ENCODE data around the gene TMEM221. TPM values are rescaled to one million over a fixed set of nuclear protein-coding genes. Genes with fewer than 3 reads are reported as not detected.

Gene TMEM221
- total RNA-seq, 3 donors from 2014 or later = 0.34 to 0.51 TPM; not detected in 1

DNA sequence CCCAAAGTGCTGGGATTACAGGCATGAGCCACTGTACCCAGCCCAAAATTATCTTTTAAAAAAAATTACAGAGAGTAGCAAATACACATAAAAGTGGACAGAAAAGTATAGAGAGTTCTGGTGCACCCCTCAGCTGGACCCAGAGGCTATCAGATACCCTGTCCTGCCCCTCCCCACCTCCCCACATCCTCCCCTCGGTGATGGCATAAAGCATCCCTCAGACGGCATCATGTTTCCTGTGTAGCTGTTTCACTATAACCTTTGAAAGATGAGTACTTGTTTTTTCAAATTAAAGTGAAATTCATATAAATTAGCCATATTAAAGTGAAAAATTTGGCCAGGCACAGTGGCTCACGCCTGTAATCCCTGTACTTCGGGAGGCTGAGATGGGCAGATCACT, 41.9 kb upstream of the TMEM221 start:
- intact Hi-C loops (cut with DNase I, micrococcal nuclease) = no loop called here
- Histone ChIP-seq H3K9me3 (no peaks in the 10 kb centered on the region), H3K4me3 (no peak overlapping the region), H3K36me3 (ENCODE audit: low read depth) (no peaks in the 10 kb centered on the region), H3K4me1 (ENCODE audit: low read depth) (peaks cover 11% of the 10 kb centered on the region)
- no peak for ATAC-seq
- DNase-seq = no peak
- TF ChIP-seq, protein P1, sequence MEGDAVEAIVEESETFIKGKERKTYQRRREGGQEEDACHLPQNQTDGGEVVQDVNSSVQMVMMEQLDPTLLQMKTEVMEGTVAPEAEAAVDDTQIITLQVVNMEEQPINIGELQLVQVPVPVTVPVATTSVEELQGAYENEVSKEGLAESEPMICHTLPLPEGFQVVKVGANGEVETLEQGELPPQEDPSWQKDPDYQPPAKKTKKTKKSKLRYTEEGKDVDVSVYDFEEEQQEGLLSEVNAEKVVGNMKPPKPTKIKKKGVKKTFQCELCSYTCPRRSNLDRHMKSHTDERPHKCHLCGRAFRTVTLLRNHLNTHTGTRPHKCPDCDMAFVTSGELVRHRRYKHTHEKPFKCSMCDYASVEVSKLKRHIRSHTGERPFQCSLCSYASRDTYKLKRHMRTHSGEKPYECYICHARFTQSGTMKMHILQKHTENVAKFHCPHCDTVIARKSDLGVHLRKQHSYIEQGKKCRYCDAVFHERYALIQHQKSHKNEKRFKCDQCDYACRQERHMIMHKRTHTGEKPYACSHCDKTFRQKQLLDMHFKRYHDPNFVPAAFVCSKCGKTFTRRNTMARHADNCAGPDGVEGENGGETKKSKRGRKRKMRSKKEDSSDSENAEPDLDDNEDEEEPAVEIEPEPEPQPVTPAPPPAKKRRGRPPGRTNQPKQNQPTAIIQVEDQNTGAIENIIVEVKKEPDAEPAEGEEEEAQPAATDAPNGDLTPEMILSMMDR (IDR thresholded peaks at IDR 0.05) = no peak

DNA sequence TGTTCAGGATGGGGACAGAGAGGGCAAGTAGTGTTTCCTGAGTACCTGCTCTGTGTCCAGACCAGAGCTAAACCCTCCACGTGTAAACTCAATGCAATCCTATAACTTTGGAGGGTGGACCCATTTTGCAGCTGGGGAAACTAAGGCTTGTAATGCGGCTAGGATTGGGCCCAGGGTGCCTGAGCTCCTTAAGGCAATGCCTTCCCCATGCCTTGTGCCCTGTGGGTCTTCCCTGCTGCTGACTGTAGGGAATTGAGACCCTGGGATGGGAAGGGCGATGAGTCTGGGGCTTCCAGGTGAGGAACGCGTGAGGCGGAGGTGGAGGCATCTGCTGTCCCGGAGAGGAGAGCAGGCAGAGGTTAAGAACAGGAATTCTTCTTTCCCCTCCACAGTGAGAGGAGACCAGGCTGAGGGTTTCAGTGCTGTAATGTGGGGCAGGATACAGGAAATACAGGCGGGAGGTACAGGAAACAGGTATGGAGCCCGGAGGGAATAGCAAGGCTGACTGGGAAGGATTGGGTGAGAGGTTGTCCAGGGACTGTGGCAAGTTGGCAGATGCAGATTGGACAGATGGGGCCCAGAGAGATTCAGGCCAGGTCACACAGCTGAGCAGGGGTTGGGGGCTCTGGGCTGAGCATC, 41.0 kb upstream of the TMEM221 start:
- intact Hi-C loops (cut with DNase I, micrococcal nuclease) = no loop called here
- no peaks in the 10 kb centered on the region for H3K36me3 ChIP-seq (ENCODE audit: low read depth)
- no peaks in the 10 kb centered on the region for H3K9me3 ChIP-seq
- no peak for DNase-seq
- TF ChIP-seq, protein P1 (IDR thresholded peaks at IDR 0.05) = no peak
- no peak for ATAC-seq
- peaks cover 11% of the 10 kb centered on the region for H3K4me1 ChIP-seq (ENCODE audit: low read depth)
- H3K4me3 ChIP-seq = no peak overlapping the region

DNA sequence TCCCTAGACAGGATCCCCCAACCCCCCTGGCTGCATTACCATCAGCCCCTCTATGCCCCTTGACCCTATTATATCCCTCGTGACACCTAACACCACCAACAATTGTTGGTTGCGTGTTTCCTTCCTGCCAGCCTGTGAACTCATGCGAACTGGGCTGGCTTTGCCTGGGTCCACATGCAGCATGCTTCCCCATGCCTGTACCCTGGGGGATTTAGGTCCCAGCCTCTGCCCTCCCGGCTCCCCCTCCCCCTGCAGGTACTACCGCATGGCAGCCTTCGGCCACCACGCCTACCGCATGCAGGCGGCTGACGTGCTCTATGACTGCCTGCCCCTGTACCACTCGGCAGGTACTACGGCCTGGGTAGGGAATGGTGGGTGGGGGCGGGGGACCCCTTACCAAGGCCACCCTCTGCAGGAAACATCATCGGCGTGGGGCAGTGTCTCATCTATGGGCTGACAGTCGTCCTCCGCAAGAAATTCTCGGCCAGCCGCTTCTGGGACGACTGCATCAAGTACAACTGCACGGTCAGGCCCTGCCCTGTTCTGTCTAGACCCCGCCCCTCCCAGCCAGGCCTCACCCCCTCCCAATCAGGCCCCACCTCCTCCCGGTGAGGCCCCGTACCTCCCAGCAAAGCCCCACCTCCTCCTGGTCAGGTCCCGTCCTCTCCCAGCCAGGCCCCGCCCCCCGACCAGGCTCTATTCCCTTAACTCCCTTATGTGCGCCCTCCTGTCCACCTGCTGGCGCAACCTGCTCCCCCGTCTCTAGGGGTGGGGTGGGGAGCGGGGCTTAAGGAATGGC, 40.3 kb upstream of the TMEM221 start:
- H3K9me3 ChIP-seq = no peaks in the 10 kb centered on the region
- no peak overlapping the region for H3K4me3 ChIP-seq
- ATAC-seq (peak; percentile 100), DNase-seq (peak; percentile 93 to 94 (median 94))
- TF ChIP-seq, protein P1 (IDR thresholded peaks at IDR 0.05) = no peak
- no peaks in the 10 kb centered on the region for H3K36me3 ChIP-seq (ENCODE audit: low read depth)
- peaks cover 11% of the 10 kb centered on the region for H3K4me1 ChIP-seq (ENCODE audit: low read depth)
- intact Hi-C loops (cut with DNase I, micrococcal nuclease) = no loop called here

DNA sequence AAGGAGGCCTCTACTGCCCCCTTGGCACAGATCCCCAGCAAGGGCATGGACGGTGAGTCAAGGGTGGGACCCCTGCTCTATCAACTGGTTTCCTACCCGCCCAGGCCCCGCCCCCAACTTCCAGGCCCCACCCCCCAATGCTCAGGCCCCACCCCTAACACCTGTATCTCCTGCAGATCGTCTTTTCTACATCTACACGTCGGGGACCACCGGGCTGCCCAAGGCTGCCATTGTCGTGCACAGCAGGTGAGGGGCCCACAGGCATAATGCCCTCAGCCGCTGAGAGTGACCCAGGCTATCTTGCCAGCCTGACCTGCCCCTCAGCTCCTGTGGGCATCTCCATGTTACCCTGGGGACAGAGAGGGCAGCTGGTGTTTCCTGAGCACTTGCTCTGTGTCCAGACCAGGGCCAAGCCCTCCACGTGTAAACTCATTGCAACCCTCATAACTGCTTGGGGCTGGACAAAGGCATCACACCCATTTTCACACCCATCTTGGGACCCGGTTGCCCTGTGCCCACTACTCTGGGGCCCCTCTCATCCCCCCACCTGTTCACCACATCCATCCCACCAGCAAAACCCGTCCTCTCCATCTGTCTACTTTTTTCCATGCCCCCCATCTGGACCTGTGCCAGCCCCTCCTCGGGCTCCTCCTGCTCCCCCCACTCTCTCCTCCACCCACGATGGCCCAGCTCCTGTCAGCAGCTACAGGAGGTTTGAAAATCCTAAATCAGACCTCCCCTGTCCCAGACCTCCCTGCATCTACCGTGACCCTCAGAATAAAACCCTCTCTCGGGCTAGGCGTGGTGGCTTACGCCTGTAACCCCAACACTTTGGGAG, 39.0 kb upstream of the TMEM221 start:
- no peak for DNase-seq
- Histone ChIP-seq H3K4me1 (ENCODE audit: low read depth) (peaks cover 11% of the 10 kb centered on the region), H3K4me3 (no peak overlapping the region), H3K36me3 (ENCODE audit: low read depth) (no peaks in the 10 kb centered on the region), H3K9me3 (no peaks in the 10 kb centered on the region)
- TF ChIP-seq, protein P1 (IDR thresholded peaks at IDR 0.05) = no peak
- ATAC-seq = no peak
- intact Hi-C loops (cut with DNase I, micrococcal nuclease) = no loop called here

DNA sequence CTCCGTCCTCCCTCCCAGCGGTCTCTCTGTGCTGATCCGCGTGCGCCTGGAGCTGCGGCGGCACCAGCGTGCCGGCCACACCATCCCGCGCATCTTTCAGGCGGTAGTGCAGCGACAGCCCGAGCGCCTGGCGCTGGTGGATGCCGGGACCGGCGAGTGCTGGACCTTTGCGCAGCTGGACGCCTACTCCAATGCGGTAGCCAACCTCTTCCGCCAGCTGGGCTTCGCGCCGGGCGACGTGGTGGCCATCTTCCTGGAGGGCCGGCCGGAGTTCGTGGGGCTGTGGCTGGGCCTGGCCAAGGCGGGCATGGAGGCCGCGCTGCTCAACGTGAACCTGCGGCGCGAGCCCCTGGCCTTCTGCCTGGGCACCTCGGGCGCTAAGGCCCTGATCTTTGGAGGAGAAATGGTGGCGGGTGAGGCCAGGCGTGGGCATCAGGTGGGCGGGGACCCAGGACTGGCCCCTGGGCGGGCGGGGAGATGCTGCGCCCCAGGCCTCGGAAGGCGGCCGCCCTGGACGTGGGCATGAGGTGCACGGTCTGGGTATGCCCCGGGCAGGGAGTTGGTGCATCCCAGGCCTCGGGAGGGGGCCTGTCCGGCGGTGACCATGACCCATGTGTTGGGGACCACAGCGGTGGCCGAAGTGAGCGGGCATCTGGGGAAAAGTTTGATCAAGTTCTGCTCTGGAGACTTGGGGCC, 38.2 kb upstream of the TMEM221 start:
- intact Hi-C loops (cut with DNase I, micrococcal nuclease) = no loop called here

More for the DNA sequence above, 38.2 kb upstream of the TMEM221 start:
- Histone ChIP-seq H3K9me3 (no peaks in the 10 kb centered on the region), H3K4me1 (ENCODE audit: low read depth) (peaks cover 11% of the 10 kb centered on the region), H3K36me3 (ENCODE audit: low read depth) (no peaks in the 10 kb centered on the region), H3K4me3 (no peak overlapping the region)
- DNase-seq (peak in 1 of 3 donors; percentile 28), ATAC-seq (no peak)
- TF ChIP-seq, protein P1 (IDR thresholded peaks at IDR 0.05) = no peak
